T-helper 2 cell treated with Interferon-gamma antibody and Interleukin-4, amounts not matched to agents 5 μg/mL and 100 μg/mL, for 36 hours (primary cell): Measurements from ENCODE around the gene EXOC1.

Experiments
- DNase-seq: peaks from one replicate; pipeline ENCODE4 v3.0.0; 2021; ENCODE audit warnings: low spot score
- H3K27ac Mint-ChIP-seq: one replicate; pipeline ENCODE4 v1.8.0; 2021; ENCODE audit warnings: mild to moderate bottlenecking, mixed read lengths
- H3K27me3 Mint-ChIP-seq: one replicate; pipeline ENCODE4 v1.8.0; 2021; ENCODE audit warnings: low read depth, mixed read lengths
- H3K36me3 Mint-ChIP-seq: one replicate; pipeline ENCODE4 v1.8.0; 2021; ENCODE audit warnings: low read depth, mixed read lengths
- H3K4me1 Mint-ChIP-seq: one replicate; pipeline ENCODE4 v1.8.0; 2021; ENCODE audit warnings: low read depth, mixed read lengths
- H3K4me3 Mint-ChIP-seq: one replicate; pipeline ENCODE4 v1.8.0; 2022; ENCODE audit warnings: mild to moderate bottlenecking, moderate library complexity, mixed read lengths
- H3K9me3 Mint-ChIP-seq: one replicate; pipeline ENCODE4 v1.8.0; 2021; ENCODE audit warnings: mixed read lengths

Gene EXOC1, protein sequence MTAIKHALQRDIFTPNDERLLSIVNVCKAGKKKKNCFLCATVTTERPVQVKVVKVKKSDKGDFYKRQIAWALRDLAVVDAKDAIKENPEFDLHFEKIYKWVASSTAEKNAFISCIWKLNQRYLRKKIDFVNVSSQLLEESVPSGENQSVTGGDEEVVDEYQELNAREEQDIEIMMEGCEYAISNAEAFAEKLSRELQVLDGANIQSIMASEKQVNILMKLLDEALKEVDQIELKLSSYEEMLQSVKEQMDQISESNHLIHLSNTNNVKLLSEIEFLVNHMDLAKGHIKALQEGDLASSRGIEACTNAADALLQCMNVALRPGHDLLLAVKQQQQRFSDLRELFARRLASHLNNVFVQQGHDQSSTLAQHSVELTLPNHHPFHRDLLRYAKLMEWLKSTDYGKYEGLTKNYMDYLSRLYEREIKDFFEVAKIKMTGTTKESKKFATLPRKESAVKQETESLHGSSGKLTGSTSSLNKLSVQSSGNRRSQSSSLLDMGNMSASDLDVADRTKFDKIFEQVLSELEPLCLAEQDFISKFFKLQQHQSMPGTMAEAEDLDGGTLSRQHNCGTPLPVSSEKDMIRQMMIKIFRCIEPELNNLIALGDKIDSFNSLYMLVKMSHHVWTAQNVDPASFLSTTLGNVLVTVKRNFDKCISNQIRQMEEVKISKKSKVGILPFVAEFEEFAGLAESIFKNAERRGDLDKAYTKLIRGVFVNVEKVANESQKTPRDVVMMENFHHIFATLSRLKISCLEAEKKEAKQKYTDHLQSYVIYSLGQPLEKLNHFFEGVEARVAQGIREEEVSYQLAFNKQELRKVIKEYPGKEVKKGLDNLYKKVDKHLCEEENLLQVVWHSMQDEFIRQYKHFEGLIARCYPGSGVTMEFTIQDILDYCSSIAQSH

DNA sequence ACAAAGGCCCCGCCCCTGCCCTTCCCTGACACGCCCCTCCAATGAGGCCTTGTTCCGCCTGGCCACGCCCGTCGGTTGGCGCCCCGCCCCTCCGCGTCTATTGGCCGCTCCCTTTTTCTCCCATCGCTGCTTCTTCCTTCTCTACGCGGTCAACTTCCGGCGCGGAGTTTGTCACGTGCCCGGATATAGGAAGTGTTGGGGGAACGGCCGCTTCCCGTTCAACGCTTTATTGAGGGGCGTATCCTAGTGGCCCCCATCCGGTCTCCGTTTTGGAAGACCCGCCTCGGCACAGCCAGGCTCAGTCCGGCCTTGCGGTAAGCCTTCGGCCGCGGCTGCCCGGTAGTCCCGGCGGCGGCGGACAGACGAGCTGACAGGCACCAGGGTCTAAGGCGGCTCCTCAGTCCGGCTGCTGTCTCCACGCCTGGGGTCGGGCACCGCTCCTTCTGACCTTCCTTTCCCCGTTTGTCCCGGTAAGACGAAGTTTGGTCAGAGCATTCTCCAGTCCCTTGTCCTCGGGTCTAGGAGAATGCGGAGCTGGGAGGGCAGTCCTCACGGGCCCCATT lies at the start of gene EXOC1:
TSS of gene EXOC1 (plus strand) at position 165 of the 563 bp plus-strand sequence. CDS start 4,676 bp downstream, outside the sequence.
- peak within 1 kb of the TSS; percentile 22 for H3K4me3 Mint-ChIP-seq
- H3K27ac Mint-ChIP-seq: peak within 1 kb of the TSS; percentile 86
- H3K36me3 Mint-ChIP-seq: peaks cover 16% of the 10 kb centered on the region

DNA sequence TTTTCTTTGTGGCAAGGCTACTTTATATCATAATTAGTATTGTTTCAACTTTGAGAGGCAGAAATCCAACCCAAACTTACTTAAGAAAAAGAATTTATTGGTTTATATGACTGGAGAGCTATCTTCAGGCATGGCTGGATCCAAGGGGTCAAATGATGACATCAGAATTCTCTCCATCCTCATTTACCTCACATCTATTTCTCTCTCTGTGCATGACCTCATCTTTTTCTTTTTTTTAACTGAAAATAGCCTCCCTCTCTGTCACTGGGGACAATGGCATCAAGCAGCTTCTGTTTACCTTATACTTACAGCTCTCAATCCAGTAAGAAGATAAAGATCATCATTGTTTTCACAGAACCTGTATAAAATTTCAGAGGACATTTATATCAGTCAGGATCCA lies 45.9 kb upstream of the EXOC1 start:
- Mint-ChIP-seq H3K4me1 (no peaks in the 10 kb centered on the region), H3K4me3 (no peak overlapping the region), H3K36me3 (no peaks in the 10 kb centered on the region), H3K27me3 (no peaks in the 10 kb centered on the region), H3K27ac (no peak overlapping the region), H3K9me3 (no peaks in the 10 kb centered on the region)
- no peak for DNase-seq

More for the DNA sequence above, at the start of gene EXOC1:
- Mint-ChIP-seq H3K9me3 (peaks cover 4% of the 10 kb centered on the region), H3K4me1 (peaks cover 26% of the 10 kb centered on the region), H3K27me3 (no peaks in the 10 kb centered on the region)
- DNase-seq: peak; percentile 95

DNA sequence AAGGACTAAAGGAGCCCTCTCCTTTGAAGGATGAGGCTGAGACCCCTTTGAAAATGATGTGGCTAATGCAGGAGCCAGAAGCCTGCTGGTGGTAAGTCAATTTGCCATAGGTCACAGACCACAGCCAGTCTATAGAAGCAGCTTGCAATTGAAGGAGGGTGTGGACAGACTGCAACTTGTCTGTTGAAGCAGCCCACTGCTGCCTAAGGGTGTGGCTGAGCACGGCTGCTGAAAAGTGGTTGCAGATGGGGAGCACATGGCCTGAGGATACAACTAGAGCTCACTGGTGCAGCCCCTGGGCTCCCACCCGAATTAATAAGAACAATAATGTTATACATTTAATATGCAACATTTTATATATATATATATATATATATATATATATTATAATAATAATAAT lies 45.3 kb upstream of the EXOC1 start:
- no peaks in the 10 kb centered on the region for H3K36me3 Mint-ChIP-seq
- no peaks in the 10 kb centered on the region for H3K9me3 Mint-ChIP-seq
- no peaks in the 10 kb centered on the region for H3K4me1 Mint-ChIP-seq
- H3K27me3 Mint-ChIP-seq: peaks cover 3% of the 10 kb centered on the region
- H3K4me3 Mint-ChIP-seq: no peak overlapping the region
- DNase-seq: no peak
- no peak overlapping the region for H3K27ac Mint-ChIP-seq

- no peaks in the 10 kb centered on the region for H3K9me3 Mint-ChIP-seq
Observed at GRCh38 chr4:55808632-55809031, 44.8 kb upstream of the EXOC1 start.

GRCh38 chr4:55817691-55818090 lies 35.8 kb upstream of the EXOC1 start:
- peaks cover 3% of the 10 kb centered on the region for H3K4me1 Mint-ChIP-seq
- peaks cover 25% of the 10 kb centered on the region for H3K27me3 Mint-ChIP-seq
- no peaks in the 10 kb centered on the region for H3K9me3 Mint-ChIP-seq
- no peak for DNase-seq
- H3K36me3 Mint-ChIP-seq: no peaks in the 10 kb centered on the region
- H3K4me3 Mint-ChIP-seq: no peak overlapping the region
- H3K27ac Mint-ChIP-seq: no peak overlapping the region

More at GRCh38 chr4:55808632-55809031, 44.8 kb upstream of the EXOC1 start:
- Mint-ChIP-seq H3K27ac (no peak overlapping the region), H3K4me1 (no peaks in the 10 kb centered on the region), H3K36me3 (no peaks in the 10 kb centered on the region), H3K27me3 (peaks cover 3% of the 10 kb centered on the region), H3K4me3 (no peak overlapping the region)
- no peak for DNase-seq

DNA sequence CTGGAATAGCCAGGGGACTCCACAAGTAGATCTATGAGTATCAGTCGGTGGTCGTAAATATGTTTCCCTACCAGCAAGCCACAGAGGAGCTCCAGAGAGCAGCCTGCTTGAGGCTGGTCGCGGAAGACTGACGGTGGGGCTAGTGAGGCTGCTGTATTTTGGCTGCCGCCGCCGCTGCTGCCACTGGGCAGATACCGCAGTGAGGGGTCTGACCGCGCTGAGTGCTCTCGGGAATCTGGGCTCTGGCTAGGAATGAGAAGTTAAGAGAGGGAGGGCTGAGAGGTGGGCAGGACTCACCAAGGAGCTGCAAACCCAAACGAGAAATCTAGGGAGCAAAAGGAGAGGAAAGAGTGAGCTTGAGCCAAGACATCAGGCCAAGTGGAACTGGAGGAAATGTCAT lies 33.8 kb upstream of the EXOC1 start, which contains the start of gene EXOC1L:
TSS of gene EXOC1L (plus strand) at position 157 of the 400 bp plus-strand sequence. CDS start at position 394, 237 bp downstream.
- no peak within 1 kb of the TSS for H3K27ac Mint-ChIP-seq
- no peak for DNase-seq
- H3K36me3 Mint-ChIP-seq: no peaks in the 10 kb centered on the region

DNA sequence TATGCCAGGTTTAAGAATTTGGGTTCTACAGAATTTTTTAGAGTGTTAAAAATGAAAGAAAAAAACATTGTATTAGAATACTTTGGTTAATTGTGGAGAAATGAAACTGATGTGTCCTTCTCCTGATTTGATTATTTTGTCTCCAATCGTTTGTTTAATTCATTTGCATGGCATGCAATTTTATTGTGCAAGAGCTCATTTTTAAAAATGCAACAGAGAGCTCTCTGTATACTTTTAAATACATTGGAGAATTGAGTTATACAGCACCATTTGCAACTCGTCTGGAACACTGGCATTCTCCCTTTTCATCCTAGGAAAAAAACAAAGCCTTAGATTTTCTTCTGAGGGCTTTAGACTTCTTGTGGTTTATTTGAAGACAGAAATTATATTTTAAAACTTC lies 33.2 kb upstream of the EXOC1 start:
- Mint-ChIP-seq H3K27me3 (peaks cover 25% of the 10 kb centered on the region), H3K4me1 (peaks cover 3% of the 10 kb centered on the region), H3K36me3 (no peaks in the 10 kb centered on the region), H3K9me3 (no peaks in the 10 kb centered on the region), H3K27ac (no peak overlapping the region), H3K4me3 (no peak overlapping the region)
- no peak for DNase-seq

More for the DNA sequence above, 33.8 kb upstream of the EXOC1 start, which contains the start of gene EXOC1L:
- Mint-ChIP-seq H3K4me1 (peaks cover 3% of the 10 kb centered on the region), H3K9me3 (no peaks in the 10 kb centered on the region), H3K27me3 (peaks cover 23% of the 10 kb centered on the region), H3K4me3 (peak within 1 kb of the TSS; percentile 10)

DNA sequence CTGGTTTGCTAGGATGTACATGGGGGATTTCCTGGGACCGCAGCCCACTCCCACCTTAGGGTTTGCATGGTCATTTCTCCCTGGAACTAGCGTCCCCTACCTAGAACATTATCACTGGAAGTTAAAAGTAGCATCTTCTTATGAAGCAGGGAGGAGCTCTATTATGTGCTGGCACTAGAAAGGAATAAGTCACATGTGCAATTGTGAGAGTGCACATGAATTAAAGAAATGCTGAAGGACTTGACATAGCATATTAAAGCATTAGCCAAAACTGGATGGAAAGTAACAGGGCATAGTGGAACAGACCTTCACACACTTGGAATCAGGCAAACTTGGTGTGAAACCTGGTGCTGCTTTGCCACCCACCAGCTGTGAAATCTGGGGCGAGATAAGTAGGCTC lies 31.1 kb upstream of the EXOC1 start:
- H3K27me3 Mint-ChIP-seq: peaks cover 32% of the 10 kb centered on the region
- no peaks in the 10 kb centered on the region for H3K9me3 Mint-ChIP-seq
- no peak overlapping the region for H3K27ac Mint-ChIP-seq
- H3K4me3 Mint-ChIP-seq: no peak overlapping the region
- H3K4me1 Mint-ChIP-seq: peaks cover 3% of the 10 kb centered on the region
- no peaks in the 10 kb centered on the region for H3K36me3 Mint-ChIP-seq
- DNase-seq: no peak

- H3K4me1 Mint-ChIP-seq: no peaks in the 10 kb centered on the region
- no peak overlapping the region for H3K4me3 Mint-ChIP-seq
- no peaks in the 10 kb centered on the region for H3K9me3 Mint-ChIP-seq
- H3K27me3 Mint-ChIP-seq: peaks cover 21% of the 10 kb centered on the region
- no peak overlapping the region for H3K27ac Mint-ChIP-seq
- no peaks in the 10 kb centered on the region for H3K36me3 Mint-ChIP-seq
- no peak for DNase-seq
Observed at GRCh38 chr4:55824865-55825264, 28.6 kb upstream of the EXOC1 start.

DNA sequence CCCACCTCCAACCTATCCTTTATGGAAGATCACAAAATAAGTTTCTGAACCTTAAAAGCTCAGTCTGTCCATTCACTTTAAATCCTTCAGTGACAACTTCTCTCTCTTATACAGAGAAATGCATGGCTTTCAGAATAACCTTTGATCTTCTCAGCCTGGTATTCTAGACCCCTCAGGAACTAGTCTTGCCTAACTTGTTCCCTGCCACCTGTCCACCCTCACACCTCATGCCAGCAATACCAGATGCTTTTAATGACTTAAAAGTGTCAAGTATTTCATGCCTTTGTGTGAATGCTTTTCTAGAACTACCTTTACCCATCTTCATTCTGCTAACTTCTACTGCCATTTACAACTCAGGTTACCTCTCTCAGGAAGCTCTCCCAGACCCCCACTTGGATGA lies 26.5 kb upstream of the EXOC1 start:
- Mint-ChIP-seq H3K27ac (no peak overlapping the region), H3K27me3 (peaks cover 20% of the 10 kb centered on the region), H3K36me3 (no peaks in the 10 kb centered on the region), H3K4me3 (no peak overlapping the region), H3K4me1 (no peaks in the 10 kb centered on the region), H3K9me3 (no peaks in the 10 kb centered on the region)
- no peak for DNase-seq

DNA sequence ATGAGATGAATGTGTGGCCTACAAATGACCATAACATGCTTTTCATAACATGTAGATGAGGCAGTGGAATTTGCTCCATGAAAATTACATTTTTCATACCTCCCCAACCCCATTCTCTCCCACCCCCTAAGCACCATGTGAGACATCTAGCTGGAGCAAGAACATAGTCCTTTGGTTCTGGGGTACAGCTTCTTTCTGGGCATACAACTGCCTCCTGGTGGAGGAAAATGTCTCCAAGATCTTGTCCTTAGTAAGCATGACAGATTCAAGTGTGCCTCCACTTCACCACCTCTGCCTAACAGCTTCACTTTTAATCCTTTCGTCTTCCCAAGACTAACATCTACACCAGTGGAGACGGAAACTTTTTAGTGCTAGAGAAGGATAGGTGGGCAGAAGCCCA lies 25.9 kb upstream of the EXOC1 start:
- DNase-seq: no peak
- Mint-ChIP-seq H3K4me3 (no peak overlapping the region), H3K36me3 (no peaks in the 10 kb centered on the region), H3K27me3 (peaks cover 18% of the 10 kb centered on the region), H3K4me1 (no peaks in the 10 kb centered on the region), H3K27ac (no peak overlapping the region), H3K9me3 (no peaks in the 10 kb centered on the region)

GRCh38 chr4:55830048-55830447 lies 23.4 kb upstream of the EXOC1 start:
- no peak overlapping the region for H3K4me3 Mint-ChIP-seq
- no peak overlapping the region for H3K27ac Mint-ChIP-seq
- DNase-seq: no peak
- peaks cover 22% of the 10 kb centered on the region for H3K27me3 Mint-ChIP-seq
- H3K36me3 Mint-ChIP-seq: no peaks in the 10 kb centered on the region
- no peaks in the 10 kb centered on the region for H3K9me3 Mint-ChIP-seq
- no peaks in the 10 kb centered on the region for H3K4me1 Mint-ChIP-seq

GRCh38 chr4:55830716-55831115 lies 22.7 kb upstream of the EXOC1 start:
- H3K9me3 Mint-ChIP-seq: no peaks in the 10 kb centered on the region
- peaks cover 22% of the 10 kb centered on the region for H3K27me3 Mint-ChIP-seq
- H3K4me1 Mint-ChIP-seq: no peaks in the 10 kb centered on the region
- H3K4me3 Mint-ChIP-seq: no peak overlapping the region
- H3K27ac Mint-ChIP-seq: no peak overlapping the region
- no peaks in the 10 kb centered on the region for H3K36me3 Mint-ChIP-seq
- DNase-seq: no peak
